ENCODE results near the gene SLC45A3. TPM values are rescaled to one million over a fixed set of nuclear protein-coding genes. Genes with fewer than 3 reads are reported as not detected.

SLC45A3 gene
- total RNA-seq, 1 donor: 78.6 TPM

GRCh38 chr1:205701891-205702290, 21.6 kb upstream of the SLC45A3 start:
- no peak for DNase-seq (ENCODE audit: low read depth in 2 of 3, low spot score in 2 of 3)

- DNase-seq (ENCODE audit: low read depth in 2 of 3, low spot score in 2 of 3): no peak
These were observed 21.1 kb upstream of the SLC45A3 start for GRCh38 chr1:205701420-205701819.

GRCh38 chr1:205700865-205701401, 20.6 kb upstream of the SLC45A3 start:
- DNase-seq (ENCODE audit: low read depth in 2 of 3, low spot score in 2 of 3): peak in 2 of 3 donors; percentile 60 to 84

- no peak for DNase-seq (ENCODE audit: low read depth in 2 of 3, low spot score in 2 of 3)
These were observed 19.1 kb upstream of the SLC45A3 start for GRCh38 chr1:205699416-205699815.

GRCh38 chr1:205698921-205699320, 18.6 kb upstream of the SLC45A3 start:
- no peak for DNase-seq (ENCODE audit: low read depth in 2 of 3, low spot score in 2 of 3)

GRCh38 chr1:205693421-205693991, 13.2 kb upstream of the SLC45A3 start:
- DNase-seq (ENCODE audit: low read depth in 2 of 3, low spot score in 2 of 3): no peak

GRCh38 chr1:205692423-205692822, 12.1 kb upstream of the SLC45A3 start:
- peak in 1 of 3 donors; percentile 78 for DNase-seq (ENCODE audit: low read depth in 2 of 3, low spot score in 2 of 3)

GRCh38 chr1:205690122-205690756, 9.9 kb upstream of the SLC45A3 start:
- no peak for DNase-seq (ENCODE audit: low read depth in 2 of 3, low spot score in 2 of 3)

- DNase-seq (ENCODE audit: low read depth in 2 of 3, low spot score in 2 of 3): no peak
These were observed 9.2 kb upstream of the SLC45A3 start for GRCh38 chr1:205689479-205689878.

- no peak for DNase-seq (ENCODE audit: low read depth in 2 of 3, low spot score in 2 of 3)
These were observed 8.1 kb upstream of the SLC45A3 start for GRCh38 chr1:205688171-205689080.

- DNase-seq (ENCODE audit: low read depth in 2 of 3, low spot score in 2 of 3): no peak
These were observed 6.9 kb upstream of the SLC45A3 start for GRCh38 chr1:205687242-205687641.

GRCh38 chr1:205681364-205681763, 1.1 kb upstream of the SLC45A3 start:
- DNase-seq (ENCODE audit: low read depth in 2 of 3, low spot score in 2 of 3): no peak

GRCh38 chr1:205678286-205679111, 1.8 kb downstream of the SLC45A3 start:
- DNase-seq (ENCODE audit: low read depth in 2 of 3, low spot score in 2 of 3): no peak

- DNase-seq (ENCODE audit: low read depth in 2 of 3, low spot score in 2 of 3): peak in 1 of 3 donors; percentile 42
These were observed 3.1 kb downstream of the SLC45A3 start for GRCh38 chr1:205677167-205677566.

GRCh38 chr1:205676597-205676996, 3.7 kb downstream of the SLC45A3 start:
- no peak for DNase-seq (ENCODE audit: low read depth in 2 of 3, low spot score in 2 of 3)

- no peak for DNase-seq (ENCODE audit: low read depth in 2 of 3, low spot score in 2 of 3)
These were observed 4.3 kb downstream of the SLC45A3 start for GRCh38 chr1:205676002-205676401.

- no peak for DNase-seq (ENCODE audit: low read depth in 2 of 3, low spot score in 2 of 3)
These were observed 5.1 kb downstream of the SLC45A3 start for GRCh38 chr1:205675247-205675646.

GRCh38 chr1:205672970-205673369, 7.3 kb downstream of the SLC45A3 start:
- no peak for DNase-seq (ENCODE audit: low read depth in 2 of 3, low spot score in 2 of 3)

- no peak for DNase-seq (ENCODE audit: low read depth in 2 of 3, low spot score in 2 of 3)
These were observed 7.9 kb downstream of the SLC45A3 start for GRCh38 chr1:205672395-205672889.

Measured in hematopoietic multipotent progenitor cell (in vitro differentiated cells).